GM19463 (cell line): Measurements from ENCODE around the gene SLC51A.
A peak's percentile ranks its signal among the peaks of the same experiment; 100 is the strongest.
"Not testable (repeated sequence)": the region's sequence is repeated elsewhere in the genome, so short reads cannot be mapped to it uniquely, and the experiment has no call there.

Experiments used
- ATAC-seq: cut with Tn5 transposase; IDR thresholded peaks from one replicate; pipeline ENCODE4 v1.9.1; 2021; ENCODE audit warnings: mild to moderate bottlenecking, moderate library complexity; ENCODE audit not compliant: unreplicated experiment

The SLC51A gene

GRCh38 chr3:196193133-196193735 lies 23.1 kb upstream of the SLC51A start:
- ATAC-seq, result no peak

GRCh38 chr3:196193736-196194541 lies 22.4 kb upstream of the SLC51A start:
- ATAC-seq, result no peak

- no peak for ATAC-seq
Observed at GRCh38 chr3:196194542-196194915, 21.8 kb upstream of the SLC51A start.

GRCh38 chr3:196195664-196196265 lies 20.6 kb upstream of the SLC51A start:
- no peak for ATAC-seq

GRCh38 chr3:196197524-196197923 lies 18.8 kb upstream of the SLC51A start:
- no peak for ATAC-seq

- ATAC-seq, result no peak
Observed at GRCh38 chr3:196198081-196198675, 18.2 kb upstream of the SLC51A start.

- no peak for ATAC-seq
Observed at GRCh38 chr3:196198771-196199753, 17.3 kb upstream of the SLC51A start.

- peak; percentile 90 for ATAC-seq
Observed at GRCh38 chr3:196202516-196202970, 13.8 kb upstream of the SLC51A start.

GRCh38 chr3:196203846-196204245 lies 12.5 kb upstream of the SLC51A start:
- no peak for ATAC-seq

- ATAC-seq, result not testable (repeated sequence)
Observed at GRCh38 chr3:196205442-196206205, 10.7 kb upstream of the SLC51A start.

GRCh38 chr3:196207159-196207832 lies 9.0 kb upstream of the SLC51A start:
- no peak for ATAC-seq

- no peak for ATAC-seq
Observed at GRCh38 chr3:196207833-196208607, 8.3 kb upstream of the SLC51A start.

- no peak for ATAC-seq
Observed at GRCh38 chr3:196208942-196209695, 7.2 kb upstream of the SLC51A start.

- ATAC-seq, result not testable (repeated sequence)
Observed at GRCh38 chr3:196209944-196210672, 6.2 kb upstream of the SLC51A start.

- ATAC-seq, result no peak
Observed at GRCh38 chr3:196210673-196211556, 5.4 kb upstream of the SLC51A start, which contains the start of gene ZDHHC19. TSS of gene ZDHHC19 (minus strand) at chr3:196211400. CDS start at chr3:196211315, 85 bp downstream.
